Measurements from ENCODE around the gene PTPN5. TPM values are rescaled to one million over a fixed set of nuclear protein-coding genes. Genes with fewer than 3 reads are reported as not detected.

The PTPN5 gene
- total RNA-seq, 1 experiment from 2014 or later, result not detected

DNA sequence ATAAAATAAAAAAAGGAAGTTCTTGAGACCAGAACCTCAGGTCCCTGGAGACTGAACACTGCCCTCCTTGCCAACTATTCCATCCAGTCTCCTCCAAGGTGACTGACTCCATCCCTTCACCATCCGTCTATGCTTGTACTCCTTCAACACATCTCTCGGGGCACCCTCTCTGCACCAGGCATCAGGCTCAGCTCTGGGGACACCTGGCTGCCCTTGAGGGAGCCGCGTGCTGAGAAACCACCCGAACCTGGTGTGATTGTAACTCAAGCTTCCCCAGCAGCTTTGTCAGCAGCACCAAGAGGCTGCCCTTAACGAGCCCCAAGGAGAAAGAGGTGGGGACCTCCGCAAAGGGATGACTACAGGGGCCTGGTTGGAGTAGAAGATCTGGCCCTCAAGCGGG, 1.7 kb downstream of the PTPN5 start:
- Histone ChIP-seq H3K9ac (ENCODE audit: low read length) (no peak overlapping the region), H3K27ac (ENCODE audit: low read depth, low read length) (no peak overlapping the region), H3K4me2 (ENCODE audit: low read length) (no peak overlapping the region), H3K27me3 (ENCODE audit: insufficient read depth, low read length) (peaks cover 4% of the 10 kb centered on the region; the same call in 1 of the 2 replicates), H4K20me1 (ENCODE audit: insufficient read depth) (no peaks in the 10 kb centered on the region), H3K9me2 (ENCODE audit: insufficient read depth) (no peaks in the 10 kb centered on the region), H2AFZ (ENCODE audit: low read depth, low read length, poor library complexity, severe bottlenecking) (no peak overlapping the region), H3K79me2 (ENCODE audit: insufficient read depth, low read length) (no peaks in the 10 kb centered on the region), H3K36me3 (ENCODE audit: control insufficient read depth in 1 of 2, insufficient read depth in 2 of 2, low read length in 2 of 2) (no peaks in the 10 kb centered on the region), H3K9me3 (ENCODE audit: control insufficient read depth in 1 of 2, insufficient read depth in 1 of 2, low read depth in 1 of 2, low read length in 2 of 2) (no peaks in the 10 kb centered on the region), H3K4me3 (replicated peaks in 1 of 2; ENCODE audit: low read depth in 1 of 2, low read length in 2 of 2) (no peak overlapping the region), H3K4me1 (ENCODE audit: control insufficient read depth in 1 of 2, insufficient read depth in 2 of 2, low read length in 2 of 2) (no peaks in the 10 kb centered on the region)
- ATAC-seq (no peak), DNase-seq (ENCODE audit: low read depth, low spot score) (no peak)
- RAD21 ChIA-PET (ENCODE audit: low non-redundant PET in 1 of 2, low total read pairs in 2 of 2, uncharacterized antibody in 2 of 2, unreplicated experiment in 2 of 2), result no interaction called here
- intact Hi-C loops (cut with micrococcal nuclease), result no loop called here
- POLR2A ChIA-PET, result no interaction called here
- CTCF ChIA-PET, result no interaction called here
- no peak for TF ChIP-seq SP1 (IDR thresholded peaks at IDR 0.05; ENCODE audit: low read depth)
- no peak for TF ChIP-seq POLR2AphosphoS5 (IDR thresholded peaks at IDR 0.05; ENCODE audit: low read depth, low read length)
- no peak for TF ChIP-seq EGR1 (IDR thresholded peaks at IDR 0.05; ENCODE audit: low read depth)
- TF ChIP-seq, protein P1, sequence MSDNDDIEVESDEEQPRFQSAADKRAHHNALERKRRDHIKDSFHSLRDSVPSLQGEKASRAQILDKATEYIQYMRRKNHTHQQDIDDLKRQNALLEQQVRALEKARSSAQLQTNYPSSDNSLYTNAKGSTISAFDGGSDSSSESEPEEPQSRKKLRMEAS (IDR thresholded peaks at IDR 0.05), result no peak
- no peak for TF ChIP-seq ELF1 (IDR thresholded peaks at IDR 0.05; ENCODE audit: borderline replicate concordance, low read depth)
- BruUV-seq (replicated peaks), result no TSS peak

DNA sequence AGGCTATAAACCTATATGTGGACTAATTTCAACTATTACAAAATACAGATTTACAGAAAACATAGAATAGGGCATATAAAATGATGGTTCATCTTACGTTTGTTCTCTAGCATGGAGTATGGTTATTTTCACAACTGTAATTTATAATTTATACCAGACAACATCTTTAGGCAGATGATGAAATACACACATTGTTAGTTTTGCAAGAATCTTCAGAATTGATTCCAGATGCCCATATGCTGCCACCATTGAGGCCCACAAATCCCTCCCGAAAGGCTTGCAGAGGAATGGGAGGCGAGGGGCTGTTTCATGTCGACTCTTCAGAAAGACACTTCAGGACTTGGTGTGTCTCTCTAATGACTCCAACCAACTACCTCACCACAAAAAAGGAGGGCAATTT, 6.2 kb downstream of the PTPN5 start:
- POLR2A ChIA-PET, result no interaction called here
- H3K4me3 ChIP-seq (replicated peaks in 1 of 2; ENCODE audit: low read depth in 1 of 2, low read length in 2 of 2), result no peak overlapping the region
- H3K4me1 ChIP-seq (ENCODE audit: control insufficient read depth in 1 of 2, insufficient read depth in 2 of 2, low read length in 2 of 2), result no peaks in the 10 kb centered on the region
- H3K9me2 ChIP-seq (ENCODE audit: insufficient read depth), result no peaks in the 10 kb centered on the region
- H3K9me3 ChIP-seq (ENCODE audit: control insufficient read depth in 1 of 2, insufficient read depth in 1 of 2, low read depth in 1 of 2, low read length in 2 of 2), result no peaks in the 10 kb centered on the region
- no peak for DNase-seq (ENCODE audit: low read depth, low spot score)
- CTCF ChIA-PET, result no interaction called here
- H3K9ac ChIP-seq (ENCODE audit: low read length), result no peak overlapping the region
- H3K36me3 ChIP-seq (ENCODE audit: control insufficient read depth in 1 of 2, insufficient read depth in 2 of 2, low read length in 2 of 2), result no peaks in the 10 kb centered on the region
- RAD21 ChIA-PET (ENCODE audit: low non-redundant PET in 1 of 2, low total read pairs in 2 of 2, uncharacterized antibody in 2 of 2, unreplicated experiment in 2 of 2), result no interaction called here
- H3K79me2 ChIP-seq (ENCODE audit: insufficient read depth, low read length), result no peaks in the 10 kb centered on the region
- H3K27ac ChIP-seq (ENCODE audit: low read depth, low read length), result no peak overlapping the region
- H4K20me1 ChIP-seq (ENCODE audit: insufficient read depth), result no peaks in the 10 kb centered on the region
- no peak overlapping the region for H2AFZ ChIP-seq (ENCODE audit: low read depth, low read length, poor library complexity, severe bottlenecking)
- intact Hi-C loops (cut with micrococcal nuclease), result no loop called here
- 0 out of 2 replicates have a peak, but pooled peaks cover 4% of the 10 kb centered on the region for H3K27me3 ChIP-seq (ENCODE audit: insufficient read depth, low read length)
- TF ChIP-seq SIN3A (IDR thresholded peaks at IDR 0.05; ENCODE audit: low read depth), result no peak
- no TSS peak for BruUV-seq (replicated peaks)
- H3K4me2 ChIP-seq (ENCODE audit: low read length), result no peak overlapping the region
- no peak for ATAC-seq
